GM19035 (cell line): ENCODE measurements around the gene PREX1.

Experiments
- ATAC-seq: cut with Tn5 transposase; IDR thresholded peaks from one replicate; pipeline ENCODE4 v1.9.1; 2021; ENCODE audit not compliant: unreplicated experiment

Gene PREX1

GRCh38 chr20:48626938-48627736, 200.7 kb downstream of the PREX1 start:
- ATAC-seq = no peak

GRCh38 chr20:48626226-48626937, 201.4 kb downstream of the PREX1 start:
- ATAC-seq = no peak

- no peak for ATAC-seq
Observed at GRCh38 chr20:48625136-48625900, 202.5 kb downstream of the PREX1 start.

- no peak for ATAC-seq
Observed at GRCh38 chr20:48624315-48625020, 203.3 kb downstream of the PREX1 start.

GRCh38 chr20:48623906-48624265, 203.9 kb downstream of the PREX1 start:
- ATAC-seq = no peak

GRCh38 chr20:48623176-48623905, 204.5 kb downstream of the PREX1 start:
- ATAC-seq = no peak

GRCh38 chr20:48622421-48622820, 205.4 kb downstream of the PREX1 start:
- no peak for ATAC-seq

- ATAC-seq = no peak
Observed at GRCh38 chr20:48621376-48622078, 206.3 kb downstream of the PREX1 start.

- ATAC-seq = no peak
Observed at GRCh38 chr20:48620507-48621375, 207.1 kb downstream of the PREX1 start.

- ATAC-seq = no peak
Observed at GRCh38 chr20:48620154-48620506, 207.7 kb downstream of the PREX1 start.

GRCh38 chr20:48619126-48620101, 208.4 kb downstream of the PREX1 start:
- ATAC-seq = no peak

GRCh38 chr20:48618631-48619030, 209.2 kb downstream of the PREX1 start:
- no peak for ATAC-seq

- ATAC-seq = no peak
Observed at GRCh38 chr20:48618052-48618451, 209.7 kb downstream of the PREX1 start.

- ATAC-seq = no peak
Observed at GRCh38 chr20:48617481-48617880, 210.3 kb downstream of the PREX1 start.

GRCh38 chr20:48616481-48616880, 211.3 kb downstream of the PREX1 start:
- ATAC-seq = no peak

- ATAC-seq = no peak
Observed at GRCh38 chr20:48615871-48616270, 211.9 kb downstream of the PREX1 start.

GRCh38 chr20:48614593-48615274, 213.1 kb downstream of the PREX1 start:
- no peak for ATAC-seq
